ENCODE measurements around the gene ATAD1.

The ATAD1 gene

DNA sequence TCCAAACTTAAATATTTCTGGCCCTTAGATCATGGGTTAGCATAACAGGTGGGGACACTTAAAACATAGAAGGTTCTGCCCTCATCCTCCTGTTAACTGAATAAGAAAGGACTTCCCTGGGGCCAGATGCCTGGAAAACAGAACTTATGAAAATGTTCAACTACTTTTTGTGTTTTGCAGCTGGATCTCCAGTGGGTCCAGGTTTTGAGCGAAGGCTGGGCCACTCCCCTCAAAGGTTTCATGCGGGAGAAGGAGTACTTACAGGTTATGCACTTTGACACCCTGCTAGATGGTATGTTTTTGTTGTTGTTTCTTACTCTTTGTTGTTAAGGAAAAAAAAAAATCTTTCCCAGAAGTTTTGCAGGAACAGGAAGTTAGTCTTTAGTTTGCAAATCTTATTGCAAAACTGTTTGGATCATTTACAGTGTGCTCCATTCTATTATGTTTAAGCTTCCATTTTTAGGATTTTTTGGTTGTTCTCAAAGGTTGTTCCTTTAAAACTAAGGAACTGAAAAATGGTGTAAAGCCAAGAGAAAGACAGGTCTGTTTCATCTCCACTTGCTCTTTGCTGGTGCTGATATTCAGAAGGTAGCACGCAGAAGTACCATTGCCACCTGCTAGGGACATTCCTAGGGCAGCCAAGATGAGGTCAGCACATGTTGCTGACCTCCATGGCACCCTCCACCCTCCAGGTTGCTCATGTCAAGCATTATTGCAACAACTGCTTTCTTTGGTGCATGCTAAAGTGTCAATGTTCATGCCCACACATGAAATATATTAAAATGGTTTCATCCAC lies 102.3 kb downstream of the ATAD1 start:
- no peak for DNase-seq

DNA sequence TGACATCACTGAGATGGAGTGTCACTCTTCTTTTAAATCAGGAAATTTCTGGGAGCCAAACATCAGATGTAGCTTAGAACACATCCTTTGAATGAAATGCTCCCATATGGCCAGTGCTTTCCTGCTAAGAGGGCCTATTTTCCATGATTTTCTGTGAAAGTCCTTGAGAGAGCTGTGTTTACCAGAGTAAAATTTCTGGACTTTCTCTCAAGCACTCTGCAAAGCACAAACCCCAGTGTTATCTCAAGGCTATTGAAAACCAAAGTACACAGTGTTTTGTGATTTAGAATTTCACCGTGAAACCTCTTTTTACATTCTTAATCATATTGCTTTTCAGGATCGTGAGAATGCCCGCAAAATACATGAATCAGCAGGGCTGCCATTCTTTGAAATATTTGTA lies 104.3 kb downstream of the ATAD1 start:
- DNase-seq = no peak

DNA sequence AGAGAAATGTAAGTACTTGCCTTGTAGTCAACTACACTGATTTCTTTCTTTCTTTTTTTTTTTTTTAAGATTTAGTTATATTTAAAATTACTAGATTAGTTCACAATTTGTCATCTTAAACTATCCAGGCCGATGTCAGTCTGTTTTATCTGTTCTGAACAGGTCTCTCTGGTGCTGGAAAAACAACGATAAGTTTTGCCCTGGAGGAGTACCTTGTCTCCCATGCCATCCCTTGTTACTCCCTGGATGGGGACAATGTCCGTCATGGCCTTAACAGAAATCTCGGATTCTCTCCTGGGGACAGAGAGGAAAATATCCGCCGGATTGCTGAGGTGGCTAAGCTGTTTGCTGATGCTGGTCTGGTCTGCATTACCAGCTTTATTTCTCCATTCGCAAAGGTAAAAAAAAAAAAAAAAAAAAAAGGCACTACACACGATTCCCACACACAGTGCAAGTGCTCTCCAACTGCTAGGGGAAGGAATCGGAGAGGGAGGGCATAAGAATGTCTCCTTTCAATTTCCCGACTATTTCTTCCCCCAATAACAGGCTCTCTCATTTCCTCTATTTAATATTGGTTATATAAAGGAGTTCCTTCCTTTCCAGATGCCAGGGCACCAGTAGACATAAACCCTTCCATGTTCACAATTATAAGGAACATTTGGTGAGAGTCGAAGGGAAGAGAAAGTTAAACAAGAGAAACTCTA lies 105.0 kb downstream of the ATAD1 start:
- DNase-seq = no peak

DNA sequence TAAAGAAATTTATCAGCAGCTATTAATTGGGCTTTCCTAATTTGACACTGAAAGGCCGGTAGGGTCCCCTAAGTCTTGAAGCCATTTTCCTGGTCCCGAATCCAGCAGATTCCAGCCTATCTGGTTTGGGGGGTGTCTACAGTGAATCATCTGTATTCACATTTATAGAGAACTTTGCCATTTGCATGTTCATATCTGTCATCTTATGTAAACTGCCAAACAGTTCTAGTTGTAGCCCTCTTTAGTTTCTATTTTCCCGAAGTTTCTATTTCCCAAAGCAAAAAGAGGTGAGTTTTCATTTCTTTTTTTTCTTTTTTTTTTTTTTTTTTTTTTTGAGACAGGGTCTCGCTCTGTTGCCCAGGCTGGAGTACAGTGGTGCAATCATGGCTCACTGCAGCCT lies 110.8 kb downstream of the ATAD1 start:
- no peak for DNase-seq

DNA sequence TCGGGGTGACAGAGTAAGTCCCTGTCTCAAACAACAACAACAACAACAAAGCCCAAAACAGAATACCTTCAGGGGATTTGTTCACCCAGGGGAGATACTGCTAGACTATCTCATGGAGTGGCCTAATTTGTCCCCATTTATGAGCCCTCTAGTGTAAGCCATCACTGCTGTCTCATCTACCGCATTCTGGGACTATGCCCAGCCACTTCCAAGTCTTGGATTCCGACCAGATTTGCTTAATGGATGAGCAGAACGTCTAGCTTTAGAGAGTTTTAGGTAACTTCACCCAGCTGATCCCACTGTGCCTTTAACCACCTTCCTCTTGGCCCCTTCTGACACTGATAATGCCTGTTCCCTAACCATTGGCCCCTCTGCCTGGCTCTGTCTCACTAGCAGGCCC lies 111.3 kb downstream of the ATAD1 start:
- no peak for DNase-seq

DNA sequence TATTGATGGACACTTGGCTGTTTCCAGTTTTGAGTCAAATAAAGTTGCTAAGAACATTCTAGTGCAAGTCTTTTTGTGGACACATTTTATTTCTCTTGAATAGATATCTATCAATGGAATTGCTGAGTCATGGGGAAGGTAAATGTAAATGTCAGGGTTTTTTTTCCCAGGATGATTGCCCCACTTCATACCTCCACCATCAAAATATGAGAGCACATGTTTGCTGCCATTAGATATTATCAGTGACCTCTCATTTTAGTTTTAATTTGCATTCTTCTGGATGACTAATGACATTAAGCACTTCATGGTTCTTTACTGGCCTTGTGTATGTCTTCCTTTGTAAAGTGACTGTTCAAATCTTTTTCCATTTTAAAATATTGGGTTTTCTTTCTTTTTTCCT lies 112.7 kb downstream of the ATAD1 start:
- DNase-seq = no peak

DNA sequence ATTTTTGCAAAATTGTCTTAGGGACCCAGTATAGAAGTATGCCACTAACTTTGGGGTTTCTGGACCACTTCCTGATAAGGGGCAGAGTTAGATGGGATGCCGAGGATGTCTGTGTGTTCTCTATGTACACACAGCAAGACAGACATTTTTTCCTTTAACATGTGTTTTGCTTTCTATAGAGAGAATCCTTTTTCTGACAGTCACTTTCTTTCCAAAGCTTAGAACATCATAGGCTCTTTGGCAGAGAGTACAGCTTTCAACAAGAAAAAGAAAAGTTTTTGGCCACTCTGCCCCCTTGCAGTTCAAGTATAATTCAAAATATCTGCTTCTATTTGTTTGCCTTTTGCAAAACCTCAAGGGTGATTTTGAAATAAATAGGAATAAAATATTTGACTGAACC lies 114.3 kb downstream of the ATAD1 start:
- DNase-seq = no peak

DNA sequence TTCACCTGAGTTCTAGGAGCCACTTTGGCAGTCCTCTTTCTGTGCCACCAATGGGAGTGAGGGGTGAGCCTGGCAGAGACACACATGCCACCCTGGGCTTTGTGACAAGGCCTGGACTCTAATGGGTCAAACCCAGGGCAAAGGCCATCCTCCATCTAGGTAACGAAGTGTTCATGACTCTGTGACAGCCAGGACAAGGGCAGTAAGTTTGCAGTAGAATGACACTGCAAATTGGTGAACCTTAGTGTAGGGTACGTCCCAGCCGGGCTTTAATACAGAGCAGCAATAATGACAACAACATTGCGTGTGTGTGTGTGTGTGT lies 115.1 kb downstream of the ATAD1 start:
- DNase-seq = no peak

DNA sequence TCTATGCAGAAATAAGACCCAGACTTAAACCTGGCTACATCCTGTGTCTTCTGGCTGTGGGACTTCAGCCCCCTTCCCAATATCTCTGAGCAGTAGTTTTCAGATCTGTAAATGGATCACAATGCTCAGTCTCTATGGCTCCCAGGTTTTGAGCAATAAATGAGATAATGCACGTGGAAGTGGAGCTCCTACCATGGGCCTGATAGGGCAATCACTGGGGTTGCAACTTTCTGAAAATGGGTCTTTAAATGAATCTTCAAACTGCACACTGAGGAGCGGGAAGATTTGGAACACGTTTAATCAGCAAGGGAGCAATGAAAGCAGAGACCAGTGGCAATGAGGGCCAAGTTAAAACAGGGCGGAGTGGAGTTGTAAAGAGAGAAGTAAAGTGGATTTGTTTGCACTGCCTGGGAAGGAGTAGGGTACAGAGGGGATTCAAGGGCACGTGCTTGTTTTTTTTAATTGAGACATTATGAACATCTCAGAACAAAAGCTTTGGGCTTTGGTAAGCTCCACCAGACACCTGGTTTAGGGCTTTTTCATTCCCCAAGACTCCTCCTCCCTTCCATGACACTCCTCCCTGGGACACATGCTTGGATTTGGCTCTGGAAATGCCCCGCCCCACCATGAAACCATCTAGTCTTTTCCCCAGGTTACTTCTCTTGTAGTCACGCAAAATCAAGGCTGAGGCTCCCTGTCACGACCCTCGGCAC lies 115.6 kb downstream of the ATAD1 start:
- no peak for DNase-seq

Measured in hypothalamus (tissue), 51 donors.